C4-2B (cell line): ENCODE measurements around the gene HMGCLL1.

Experiments
- H3K27ac ChIP-seq: fragments of 450-650 bp; 2 replicates; pipeline ENCODE4 v1.5.1; 2017
- ZFX ChIP-seq: fragments of 450-650 bp; IDR thresholded peaks from 2 replicates; pipeline ENCODE4 v1.6.1; 2017
- TF ChIP-seq, protein P1 (sequence below): fragments of 450-650 bp; conservative IDR thresholded peaks from 2 replicates; pipeline ENCODE4 v1.5.1; 2017; ENCODE audit warnings: mild to moderate bottlenecking

The HMGCLL1 gene

GRCh38 chr6:55531496-55531895 is 47.5 kb downstream of the HMGCLL1 start:
- no peak overlapping the region for H3K27ac ChIP-seq
- no peak for TF ChIP-seq ZFX
- TF ChIP-seq, protein P1, sequence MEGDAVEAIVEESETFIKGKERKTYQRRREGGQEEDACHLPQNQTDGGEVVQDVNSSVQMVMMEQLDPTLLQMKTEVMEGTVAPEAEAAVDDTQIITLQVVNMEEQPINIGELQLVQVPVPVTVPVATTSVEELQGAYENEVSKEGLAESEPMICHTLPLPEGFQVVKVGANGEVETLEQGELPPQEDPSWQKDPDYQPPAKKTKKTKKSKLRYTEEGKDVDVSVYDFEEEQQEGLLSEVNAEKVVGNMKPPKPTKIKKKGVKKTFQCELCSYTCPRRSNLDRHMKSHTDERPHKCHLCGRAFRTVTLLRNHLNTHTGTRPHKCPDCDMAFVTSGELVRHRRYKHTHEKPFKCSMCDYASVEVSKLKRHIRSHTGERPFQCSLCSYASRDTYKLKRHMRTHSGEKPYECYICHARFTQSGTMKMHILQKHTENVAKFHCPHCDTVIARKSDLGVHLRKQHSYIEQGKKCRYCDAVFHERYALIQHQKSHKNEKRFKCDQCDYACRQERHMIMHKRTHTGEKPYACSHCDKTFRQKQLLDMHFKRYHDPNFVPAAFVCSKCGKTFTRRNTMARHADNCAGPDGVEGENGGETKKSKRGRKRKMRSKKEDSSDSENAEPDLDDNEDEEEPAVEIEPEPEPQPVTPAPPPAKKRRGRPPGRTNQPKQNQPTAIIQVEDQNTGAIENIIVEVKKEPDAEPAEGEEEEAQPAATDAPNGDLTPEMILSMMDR = no peak

GRCh38 chr6:55530931-55531330 is 48.1 kb downstream of the HMGCLL1 start:
- no peak overlapping the region for H3K27ac ChIP-seq
- no peak for TF ChIP-seq ZFX
- TF ChIP-seq, protein P1 = no peak

GRCh38 chr6:55528624-55529023 is 50.4 kb downstream of the HMGCLL1 start:
- TF ChIP-seq ZFX = no peak
- TF ChIP-seq, protein P1 = peak; percentile 76
- no peak overlapping the region for H3K27ac ChIP-seq

DNA sequence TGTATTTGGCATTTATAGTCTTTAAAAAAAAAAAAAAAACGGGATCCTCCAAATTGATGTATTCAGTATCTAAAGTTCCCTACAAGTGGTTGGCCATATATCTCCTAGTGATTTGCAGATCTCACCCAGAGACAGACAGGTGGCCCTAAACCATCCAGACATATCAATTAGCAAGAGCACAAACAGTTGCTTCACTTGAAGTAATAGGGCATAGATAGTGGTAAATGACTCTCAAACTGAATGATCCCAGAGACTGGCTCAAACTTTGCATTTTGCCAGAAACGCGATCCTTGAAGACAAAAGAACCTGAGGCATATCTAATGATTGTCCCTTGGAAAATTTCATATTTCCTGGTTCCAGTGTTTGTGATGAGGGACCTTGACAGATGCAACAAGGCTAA is 54.6 kb downstream of the HMGCLL1 start:
- no peak overlapping the region for H3K27ac ChIP-seq
- TF ChIP-seq, protein P1 = no peak
- no peak for TF ChIP-seq ZFX

GRCh38 chr6:55518529-55519060 is 60.4 kb downstream of the HMGCLL1 start:
- peak overlapping the region; percentile 72; the same call in 1 of the 2 replicates for H3K27ac ChIP-seq
- TF ChIP-seq, protein P1 = no peak
- TF ChIP-seq ZFX = no peak

- TF ChIP-seq ZFX = no peak
- TF ChIP-seq, protein P1 = no peak
- H3K27ac ChIP-seq = no peak overlapping the region
Measured at GRCh38 chr6:55516736-55517135, 62.3 kb downstream of the HMGCLL1 start.

- no peak overlapping the region for H3K27ac ChIP-seq
- TF ChIP-seq ZFX = no peak
- TF ChIP-seq, protein P1 = no peak; the same call in 1 of the 2 replicates
Measured at GRCh38 chr6:55512904-55513303, 66.1 kb downstream of the HMGCLL1 start.
